GM10847 (cell line): ENCODE data around the gene DACT2.

Source experiments
- POLR2A ChIP-seq: IDR thresholded peaks from 2 replicates; pipeline ENCODE4 v1.6.1; 2011; ENCODE audit not compliant: insufficient read length; ENCODE audit errors: extremely low read depth

Gene DACT2

DNA sequence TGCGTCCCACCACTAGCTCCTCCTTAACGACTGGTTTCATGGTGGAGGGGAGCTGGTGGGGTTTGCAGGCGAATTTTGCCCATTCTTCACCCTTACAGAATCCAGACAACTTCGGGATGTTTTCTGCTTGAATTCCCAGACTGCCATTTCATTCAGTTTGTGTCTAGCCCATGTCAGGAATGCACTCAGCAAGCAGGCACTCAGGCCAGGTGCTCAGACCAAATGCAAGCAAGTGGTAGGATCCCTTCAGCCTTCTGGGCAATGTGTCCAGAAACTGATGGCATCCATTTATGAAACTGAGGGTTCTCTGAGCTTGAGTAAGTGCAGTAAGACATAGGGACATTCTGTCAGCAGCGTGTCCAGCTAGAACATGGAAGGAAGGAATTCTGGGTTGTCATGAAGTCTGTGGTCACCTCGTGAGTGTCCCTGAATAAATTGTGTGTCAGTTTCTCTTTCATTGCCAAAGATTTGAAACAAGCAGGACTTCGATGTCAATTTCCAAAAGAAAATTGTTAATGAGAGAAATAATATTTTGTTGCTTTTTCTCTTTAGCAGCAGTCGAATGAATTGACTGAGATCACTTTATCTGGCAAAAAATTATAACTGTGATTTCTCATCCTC is 21.8 kb upstream of the DACT2 start:
- TF ChIP-seq POLR2A, result no peak

DNA sequence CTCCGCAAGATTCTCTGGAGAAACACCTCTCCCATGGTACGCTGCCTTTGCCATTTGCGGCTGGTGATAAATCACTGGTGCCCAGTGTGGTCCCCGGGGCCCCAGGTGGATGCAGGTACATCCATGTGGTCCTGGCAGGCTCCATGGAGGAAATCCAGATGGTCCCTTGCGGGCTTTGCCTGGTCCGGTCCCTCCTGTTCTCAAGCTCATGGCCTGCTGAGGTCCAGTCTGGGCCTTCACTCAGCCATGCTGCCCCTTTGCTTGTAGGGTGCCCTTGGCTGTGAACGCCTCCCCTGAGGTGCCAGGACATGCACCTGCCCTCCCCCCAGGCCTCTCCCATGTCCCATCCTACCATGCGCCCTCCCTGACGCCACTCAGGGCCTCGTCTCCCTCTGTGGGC is 21.2 kb upstream of the DACT2 start:
- no peak for TF ChIP-seq POLR2A

DNA sequence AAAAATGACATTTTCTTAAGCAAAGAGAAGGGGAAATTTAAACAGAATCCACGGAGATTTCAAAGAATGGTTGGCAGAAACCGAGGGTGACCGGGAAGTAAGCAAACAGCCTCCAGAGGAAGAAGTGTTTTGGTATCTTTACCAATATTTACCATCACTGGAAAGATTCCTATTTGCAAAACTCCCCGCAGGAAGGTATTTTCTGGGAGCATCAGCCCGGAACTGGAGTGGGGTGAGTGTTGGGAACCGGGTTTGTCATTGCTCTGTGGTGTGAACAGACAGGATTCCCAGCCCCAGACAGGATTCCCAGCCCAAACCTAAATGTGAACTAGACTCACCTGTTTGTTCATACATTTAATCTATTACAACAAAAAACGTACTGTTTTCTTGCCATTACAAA is 19.2 kb upstream of the DACT2 start:
- no peak for TF ChIP-seq POLR2A

DNA sequence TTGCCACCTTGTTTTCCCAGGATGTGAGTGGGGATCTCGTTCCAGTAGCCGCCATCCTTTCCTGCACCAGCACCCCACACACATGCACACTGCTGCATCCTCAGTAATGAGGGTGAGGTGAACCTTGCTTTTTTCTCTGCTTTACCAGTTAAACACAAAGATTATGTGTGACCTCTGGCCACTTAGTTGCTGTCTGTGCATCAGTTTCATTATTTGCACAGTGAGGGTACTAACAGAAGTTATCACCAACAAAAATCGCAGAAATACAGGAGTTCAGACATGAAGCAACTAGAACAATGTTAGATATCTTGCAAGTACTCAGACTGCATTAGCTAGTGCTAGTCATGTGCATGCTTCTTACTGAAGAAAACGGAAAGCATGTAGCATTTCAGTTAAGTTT is 17.4 kb upstream of the DACT2 start:
- no peak for TF ChIP-seq POLR2A

DNA sequence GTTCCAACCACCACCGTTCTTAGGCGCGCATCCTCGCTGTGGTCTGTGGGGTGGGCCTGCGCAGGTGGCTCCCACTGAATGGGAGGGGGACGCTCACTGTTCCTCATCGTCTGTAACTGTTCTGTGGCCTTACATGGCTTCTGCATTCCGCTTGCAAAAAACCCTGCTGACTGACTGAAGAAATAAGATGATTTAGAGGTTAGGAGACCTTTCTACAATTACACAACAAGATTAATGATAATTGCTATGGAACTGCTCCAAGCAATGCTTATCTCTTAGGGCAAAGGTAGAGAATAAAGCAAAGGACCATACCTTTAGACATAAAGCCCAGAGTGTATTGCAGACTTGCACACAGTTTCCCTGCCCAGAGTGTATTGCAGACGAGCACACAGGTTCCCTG is 14.4 kb upstream of the DACT2 start:
- TF ChIP-seq POLR2A, result no peak

DNA sequence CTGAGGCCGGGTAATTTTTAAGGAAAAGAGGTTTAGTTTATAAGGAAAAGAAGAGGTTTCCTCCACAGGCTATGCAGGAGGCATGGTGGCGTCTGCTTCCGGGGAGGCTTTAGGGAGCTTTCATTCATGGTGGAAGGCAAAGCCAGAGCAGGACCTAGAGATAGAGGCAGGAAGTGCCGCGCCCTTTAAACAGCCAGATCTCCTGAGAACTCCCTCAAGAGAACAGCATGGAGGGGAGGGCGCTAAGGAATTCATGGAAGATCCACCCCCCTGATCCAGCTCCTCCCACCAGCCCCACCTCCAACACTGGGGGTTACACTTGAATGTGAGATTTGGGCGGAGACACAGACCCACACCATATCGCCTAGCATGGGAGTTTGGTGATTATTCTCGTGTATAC is 13.9 kb upstream of the DACT2 start:
- TF ChIP-seq POLR2A, result no peak

DNA sequence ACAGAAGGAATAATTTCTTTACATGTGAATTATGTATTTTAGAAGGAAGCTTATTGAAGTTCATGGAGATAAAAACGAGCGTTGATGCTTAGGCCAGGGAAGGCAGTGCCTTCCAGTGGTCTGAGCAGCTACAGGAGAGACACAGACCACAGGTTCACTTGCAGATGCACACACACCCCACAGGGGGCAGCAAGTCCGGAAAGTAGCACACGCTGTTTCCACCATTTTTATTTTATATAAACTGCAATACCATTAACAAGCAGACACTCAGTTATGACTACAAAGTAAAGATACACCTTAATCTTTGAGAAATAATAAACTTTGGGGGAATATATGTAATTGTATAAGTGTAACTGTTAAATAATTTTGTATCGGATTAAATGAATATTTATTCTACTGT is 13.5 kb upstream of the DACT2 start:
- TF ChIP-seq POLR2A, result no peak

DNA sequence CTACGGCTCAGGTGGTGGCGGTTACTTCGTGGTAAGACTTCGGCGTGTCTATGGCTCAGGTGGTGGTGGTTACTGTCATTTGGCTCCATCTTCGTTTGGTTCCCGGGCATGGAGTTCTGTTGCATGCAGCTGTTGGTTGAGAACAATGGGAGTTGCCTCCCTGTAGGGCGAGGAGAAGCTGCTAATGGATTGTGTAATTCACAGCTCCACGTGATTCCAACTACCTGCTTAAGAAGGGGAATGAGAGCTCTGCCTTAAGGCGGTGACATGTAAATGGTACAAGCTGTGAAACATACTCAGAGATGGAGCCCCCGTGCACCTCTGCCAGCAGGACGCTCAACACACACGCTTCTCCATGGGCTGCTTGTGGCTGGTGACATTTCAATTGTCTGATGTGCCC is 12.4 kb upstream of the DACT2 start:
- no peak for TF ChIP-seq POLR2A

DNA sequence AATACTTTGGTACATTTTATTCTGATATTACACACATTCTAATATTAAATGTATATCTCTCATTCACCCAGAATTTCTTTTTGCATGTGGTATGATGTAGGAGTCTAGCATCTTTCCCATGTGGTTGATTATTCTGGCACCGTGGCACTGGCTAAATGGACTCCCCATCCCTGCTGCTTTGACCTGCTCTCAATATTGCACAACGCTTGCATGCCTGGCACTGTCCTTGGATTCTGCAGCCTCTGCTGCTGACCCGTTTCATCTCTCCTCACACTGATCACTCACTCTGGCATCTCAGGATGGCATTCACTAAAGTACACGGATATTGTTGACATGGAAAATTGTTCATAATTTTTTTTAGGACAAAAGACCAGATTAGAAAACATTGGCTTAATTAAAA is 11.5 kb upstream of the DACT2 start:
- TF ChIP-seq POLR2A, result no peak

DNA sequence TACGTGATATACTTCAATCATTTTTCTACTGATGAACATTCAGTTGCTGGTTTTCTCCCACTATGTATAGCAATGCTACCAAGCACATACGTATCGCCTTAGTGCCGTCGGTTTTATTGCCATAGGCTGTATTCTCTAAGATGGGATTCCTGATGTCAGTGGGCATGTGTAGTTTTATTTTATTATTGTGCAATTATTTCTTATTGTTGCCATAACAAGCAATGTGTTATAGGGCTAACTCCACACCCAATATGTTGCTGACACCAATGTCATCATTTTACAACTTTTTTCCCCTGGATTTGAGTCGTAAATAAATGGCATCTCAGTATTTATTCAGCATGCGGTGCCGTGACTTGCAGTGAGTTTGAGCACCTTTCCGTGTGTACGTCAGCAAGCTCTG is 10.8 kb upstream of the DACT2 start:
- TF ChIP-seq POLR2A, result no peak

DNA sequence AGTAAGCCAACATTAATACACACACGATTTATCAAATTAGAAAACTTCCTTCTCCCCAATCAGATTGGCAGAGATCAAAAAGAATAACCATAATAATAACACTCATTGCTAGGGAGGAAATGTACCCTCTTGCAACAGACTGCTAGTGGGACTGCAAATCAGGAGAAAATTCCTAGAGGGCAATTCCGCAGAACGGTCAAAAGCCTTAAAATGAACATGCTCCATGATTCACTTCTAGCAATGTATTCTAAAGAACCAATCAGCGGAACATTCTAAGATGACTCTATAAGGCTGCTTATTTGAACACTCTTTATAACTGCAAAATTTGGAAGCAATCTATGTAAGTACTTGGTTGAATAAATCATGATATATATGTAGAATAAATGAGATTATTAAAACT is 8.5 kb upstream of the DACT2 start:
- TF ChIP-seq POLR2A, result no peak

DNA sequence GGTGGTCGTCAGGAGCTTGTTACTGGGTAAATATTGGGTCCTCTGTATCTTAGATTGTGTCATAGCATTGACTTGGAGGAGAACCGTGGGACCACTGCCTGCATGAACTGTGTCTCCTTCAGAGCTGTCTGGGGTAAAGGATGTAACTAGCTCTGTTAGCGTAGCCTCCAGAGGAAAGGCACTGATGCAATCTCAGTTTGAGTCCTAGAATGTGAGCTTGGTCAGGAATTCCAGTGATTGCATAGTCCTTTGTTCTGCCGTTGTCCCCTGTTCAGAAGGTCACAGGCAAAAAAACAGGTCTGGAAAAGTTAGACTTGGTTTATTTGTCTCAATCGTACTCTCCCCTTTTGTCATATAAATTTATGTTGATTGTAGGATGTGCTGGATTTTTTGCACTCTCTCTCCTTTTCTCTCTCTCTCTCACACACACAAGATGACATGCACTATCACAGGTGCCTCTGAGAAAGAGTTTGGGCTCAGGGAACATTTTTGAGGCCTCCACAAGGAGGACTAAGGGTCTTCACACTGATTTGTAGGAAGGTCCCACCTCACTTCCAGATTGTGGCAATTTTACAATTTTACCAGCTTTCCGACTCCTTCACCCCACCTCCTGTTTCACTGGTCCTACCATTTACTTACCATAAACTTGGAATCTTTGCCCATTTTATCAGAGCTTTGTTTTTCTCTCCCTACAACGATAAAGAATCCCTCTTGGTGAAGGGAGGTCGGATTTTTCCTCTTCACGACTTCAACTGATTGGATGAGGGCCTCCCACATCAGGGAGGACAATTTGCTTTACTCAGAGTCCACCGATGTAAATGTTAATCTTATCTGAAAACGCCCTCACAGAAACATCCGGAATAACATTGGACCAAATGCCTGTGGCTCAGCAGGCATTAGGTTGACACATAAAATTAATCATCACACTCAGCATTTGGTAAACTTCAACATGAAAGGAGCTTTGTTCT is 7.0 kb upstream of the DACT2 start:
- no peak for TF ChIP-seq POLR2A

DNA sequence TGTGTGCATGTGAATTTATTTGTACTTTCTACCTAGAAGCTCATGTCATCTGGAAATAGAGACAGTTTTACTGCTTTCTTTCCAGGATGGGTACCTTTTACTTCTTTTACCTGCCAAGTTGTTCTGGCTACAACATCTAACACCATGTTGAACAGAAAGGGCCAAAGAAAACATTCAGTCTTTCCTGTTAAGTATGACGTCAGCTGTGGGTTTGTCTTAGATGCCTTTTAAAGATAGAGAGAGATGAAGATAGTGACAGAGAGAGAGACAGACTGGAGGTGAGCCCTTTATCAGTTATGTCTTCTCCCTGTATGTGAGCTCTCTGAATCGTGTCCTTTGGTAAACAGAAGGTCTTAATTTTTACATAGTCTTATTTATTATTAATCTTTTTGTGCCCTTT is 3.4 kb upstream of the DACT2 start:
- TF ChIP-seq POLR2A, result no peak

DNA sequence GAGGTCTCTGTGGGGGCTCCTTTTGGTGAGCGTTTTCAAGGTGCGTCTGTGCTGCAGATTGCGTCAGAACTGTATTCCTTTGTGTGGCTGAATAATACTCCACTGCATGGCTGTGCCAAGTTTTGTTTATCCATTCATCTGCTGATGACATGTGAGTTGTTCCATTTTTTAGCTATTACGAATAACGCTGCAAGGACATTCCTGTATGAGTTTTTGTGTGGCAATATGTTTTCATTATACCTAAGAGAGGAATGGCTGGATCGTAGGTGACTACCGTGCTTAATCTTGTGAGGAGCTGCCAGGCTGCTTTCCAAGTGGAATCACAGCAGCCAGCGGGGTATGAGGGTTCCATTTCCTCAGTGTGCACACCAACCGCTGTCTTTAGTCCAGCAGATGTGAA is 1.1 kb upstream of the DACT2 start:
- TF ChIP-seq POLR2A, result no peak

DNA sequence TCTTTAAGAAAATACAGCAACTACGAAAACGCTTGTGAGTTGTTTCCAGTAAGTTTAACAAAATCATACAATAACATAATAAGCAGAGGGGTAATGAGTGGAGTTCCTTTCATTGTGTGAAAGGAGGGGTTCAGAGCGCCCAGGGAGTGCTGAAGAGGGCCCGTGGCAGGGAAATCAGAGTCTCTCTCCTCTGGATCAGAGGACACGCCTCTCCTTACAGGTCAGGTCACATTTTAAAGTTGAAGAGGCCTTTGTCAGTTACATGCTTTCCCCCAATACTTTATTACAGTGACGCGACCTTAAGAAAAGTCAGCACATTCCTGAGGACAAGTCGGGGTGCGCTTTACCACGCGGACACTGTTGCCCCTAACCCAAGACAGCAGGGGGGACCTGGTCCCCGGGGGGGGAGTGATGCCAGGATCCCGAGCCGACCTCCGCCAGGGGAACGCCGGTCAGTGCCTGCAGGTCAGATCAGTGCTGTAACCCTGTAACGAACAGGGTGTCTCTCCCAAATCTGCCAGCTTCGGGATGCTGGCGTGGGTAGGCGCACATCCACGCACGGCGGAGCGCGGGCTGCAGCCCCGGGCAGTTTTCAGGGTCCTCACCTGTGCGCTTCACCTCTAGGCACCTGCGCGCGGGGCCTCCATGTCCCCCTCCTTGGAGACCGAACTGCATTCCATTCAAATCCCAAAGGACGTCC is 848 bp downstream of the DACT2 start:
- TF ChIP-seq POLR2A, result no peak

DNA sequence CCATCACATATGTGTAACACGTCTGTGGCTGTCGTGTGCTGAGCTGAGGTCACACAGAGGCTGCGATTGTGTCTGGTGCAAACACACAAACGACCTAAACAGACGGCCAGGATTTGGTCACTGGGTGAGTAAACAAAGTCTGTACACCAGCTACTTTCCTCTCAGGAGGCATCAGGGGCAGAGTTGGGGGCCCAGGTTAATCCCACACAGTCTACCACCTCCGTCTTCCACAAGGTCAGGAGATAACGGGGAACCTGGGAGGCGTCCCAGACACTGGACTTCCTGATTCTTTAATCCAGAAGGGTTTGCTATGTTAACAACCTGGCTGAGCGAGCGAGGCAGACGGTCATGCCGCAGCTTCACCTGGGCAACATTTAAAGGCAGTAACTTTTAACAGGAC is 1.5 kb downstream of the DACT2 start:
- no peak for TF ChIP-seq POLR2A
